Heart right ventricle (tissue), 16 donors: ENCODE measurements around the gene TMEM184C. TPM values are rescaled to one million over a fixed set of nuclear protein-coding genes. Genes with fewer than 3 reads are reported as not detected.

Experiments used
- ATAC-seq, 8 donors: fragments of 200-7000 bp; cut with Tn5 transposase; one replicate each; pipeline ENCODE4 v1.9.1; 2020; ENCODE audit warnings: mild to moderate bottlenecking in 8 of 8, moderate library complexity in 8 of 8, moderate number of reproducible peaks in 1 of 8
- DNase-seq, 2 donors: peaks; one replicate each; pipeline ENCODE4 v3.0.0-alpha.2; 2020
- H3K27ac ChIP-seq, 10 donors: fragments of 200-600 bp; sonication (generic) in 2 of 10; one replicate each; pipeline versions ENCODE4 v1.5.0 to v1.8.0; 2020 to 2022; ENCODE audit warnings: mild to moderate bottlenecking in 3 of 10
- H3K27me3 ChIP-seq, 7 donors: fragments of 200-600 bp; one replicate each; pipeline ENCODE4 v1.8.0; 2021 to 2022; ENCODE audit warnings: mild to moderate bottlenecking in 2 of 7
- H3K36me3 ChIP-seq, 9 donors: fragments of 200-600 bp; sonication (generic) in 1 of 9; one replicate each; pipeline versions ENCODE4 v1.5.0 to v1.8.0; 2020 to 2022; ENCODE audit warnings: mild to moderate bottlenecking in 2 of 9
- H3K4me1 ChIP-seq, 9 donors: fragments of 200-600 bp; sonication (generic) in 1 of 9; one replicate each; pipeline versions ENCODE4 v1.5.0 to v1.8.0; 2020 to 2022; ENCODE audit warnings: mild to moderate bottlenecking in 4 of 9
- H3K4me3 ChIP-seq, 10 donors: fragments of 200-600 bp; sonication (generic) in 2 of 10; one replicate each; pipeline versions ENCODE4 v1.5.0 to v1.8.0; 2020 to 2022; ENCODE audit warnings: mild to moderate bottlenecking in 7 of 10, moderate library complexity in 2 of 10
- H3K9me3 ChIP-seq, 11 donors: fragments of 200-600 bp in 10 of 11; sonication (generic) in 2 of 11; one replicate each; pipeline versions ENCODE4 v1.5.0 to v1.8.0; 2013 to 2022; ENCODE audit warnings: mild to moderate bottlenecking in 2 of 11, control low read depth in 1 of 11, moderate library complexity in 1 of 11
- CTCF ChIP-seq, 9 donors: fragments of 200-600 bp; sonication (generic) in 2 of 9; IDR thresholded peaks; one replicate each; pipeline versions ENCODE4 v1.5.0 to v1.8.0; 2021 to 2022; ENCODE audit warnings: antibody characterized with exemption in 9 of 9, mild to moderate bottlenecking in 5 of 9, moderate library complexity in 1 of 9
- WGBS, 2 donors: extraction: QIAGEN DNeasy Blood & Tissue Kit; methylation state at CpG; one replicate each; pipeline ENCODE4 v1.1.7; 2013; ENCODE audit warnings: inconsistent platforms in 1 of 2; 5-methylcytosine and 5-hydroxymethylcytosine counted together
- intact Hi-C, 10 donors: fragments of 100-400 bp; cut with DNase I; formaldehyde crosslinking; loops; one replicate each; pipeline versions ENCODE4 v1.11.1 to v1.14.2; 2022
- polyA plus RNA-seq, 2 donors: library from polyadenylated mRNA; stranded (reverse); fragments of 200-250 nt; gene quantifications; one replicate each; pipeline ENCODE4 v1.2.3, GENCODE V29; 2013
- total RNA-seq, 10 donors: library from RNA; stranded (reverse); fragmentation: NEBNext Ultra II Directional in 3 of 10; extraction: Animal tissue kit (Norgen Biotek cat#: 25700) in 3 of 10; gene quantifications; one replicate each; pipeline versions ENCODE4 v1.2.1 to v1.2.4, GENCODE V29; 2021 to 2023
- donor health status: Arrhythmogenic right ventricular cardiomyopathy.
- donor health status: ischemic (EF 13 %, LVEDD 7.1; RV severe dilation, severe dysfunction).
- donor health status: healthy with polysubstance abuse.
- donor health status: DM: no; HTN: yes; CAD: no.
- donor health status: DM: no; HTN: no; CAD: no.
- donor health status: ischemic (EF 25% LVEDD 6.9; RV normal size, moderate dysfunction).
- donor health status: ischemic (EF 25% LVEDD 5.7; RV mildly dilated, moderate dysfunction).
- donor health status: healthy.
- donor health status: DM: yes; HTN: yes; CAD: no.
- donor health status: Ischemic cardiomyopathy.
- donor health status: ischemic (EF 35%, LVEDD 5.7; RV mildly dilated, moderate dysfunction).
- donor health status: nonischemic (EF 11% LVEDD 7.7; RV severe dilation, severe dysfunction).
- donor health status: DM: yes; HTN: yes; CAD: no.
- donor health status: PGD.
- donor health status: ischemic (EF 29% LVEDD 5.4; RV normal size, mild dysfunction).
- donor health status: nonischemic (EF 23%, LVEDD 6.1; RV moderate dilation, normal function).

The TMEM184C gene
- total and polyA plus RNA-seq, 12 donors: 3.2 to 30.5 (median 21.1) TPM

- intact Hi-C loops: no loop called here
- peaks cover 0 to 7% (median 0%) of the 10 kb centered on the region in 9 donors for H3K4me1 ChIP-seq
- no peak overlapping the region for H3K27ac ChIP-seq
- TF ChIP-seq CTCF (IDR thresholded peaks at IDR 0.05): no peak
- peaks cover 0 to 8% (median 0%) of the 10 kb centered on the region in 11 donors for H3K9me3 ChIP-seq
- ATAC-seq (no peak), DNase-seq (no peak)
- no peaks in the 10 kb centered on the region for H3K27me3 ChIP-seq
- no peak overlapping the region for H3K4me3 ChIP-seq
- peaks cover 0 to 87% (median 51%) of the 10 kb centered on the region in 9 donors for H3K36me3 ChIP-seq
Observed at GRCh38 chr4:147635348-147635747, 18.2 kb downstream of the TMEM184C start.

GRCh38 chr4:147638365-147638764 is 21.2 kb downstream of the TMEM184C start:
- no peak for DNase-seq
- Histone ChIP-seq H3K4me1 (peaks cover 0 to 7% (median 0%) of the 10 kb centered on the region in 9 donors), H3K36me3 (peaks cover 0 to 85% (median 38%) of the 10 kb centered on the region in 9 donors), H3K27ac (no peak overlapping the region), H3K4me3 (no peak overlapping the region), H3K9me3 (peaks cover 0 to 8% (median 0%) of the 10 kb centered on the region in 11 donors), H3K27me3 (no peaks in the 10 kb centered on the region)
- intact Hi-C loops: no loop called here
- no peak for TF ChIP-seq CTCF (IDR thresholded peaks at IDR 0.05)
- ATAC-seq: no peak
- 73 to 78% methylated on average over 1 of the region's 1 CpG for WGBS, 2 donors

GRCh38 chr4:147638942-147639341 is 21.7 kb downstream of the TMEM184C start:
- intact Hi-C loops: no loop called here
- H3K36me3 ChIP-seq: peaks cover 0 to 84% (median 35%) of the 10 kb centered on the region in 9 donors
- ATAC-seq (no peak), DNase-seq (no peak)
- H3K4me3 ChIP-seq: no peak overlapping the region
- H3K4me1 ChIP-seq: peaks cover 0 to 7% (median 0%) of the 10 kb centered on the region in 9 donors
- TF ChIP-seq CTCF (IDR thresholded peaks at IDR 0.05): no peak
- 83% methylated on average over 2 of the region's 2 CpGs for WGBS, 2 donors
- no peaks in the 10 kb centered on the region for H3K27me3 ChIP-seq
- no peak overlapping the region for H3K27ac ChIP-seq
- peaks cover 0 to 8% (median 0%) of the 10 kb centered on the region in 11 donors for H3K9me3 ChIP-seq

DNA sequence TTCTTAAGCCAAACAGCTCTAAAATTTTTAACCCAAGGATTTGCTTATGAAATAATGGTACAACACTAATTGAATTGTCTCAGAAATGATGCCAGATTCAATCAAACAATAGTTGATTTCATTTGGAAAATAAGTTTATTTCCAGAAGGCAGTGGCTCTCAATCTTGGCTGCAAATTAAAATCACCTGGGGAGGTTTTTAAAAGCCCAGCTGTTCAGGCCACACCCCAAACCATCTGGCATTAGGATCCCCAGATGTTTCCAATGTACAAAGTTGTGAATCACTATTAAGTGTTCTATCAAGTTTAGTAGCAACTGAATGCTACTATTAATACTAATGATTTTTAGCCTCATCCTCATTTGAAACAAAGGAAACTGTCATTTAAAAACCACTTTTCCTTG is 22.2 kb downstream of the TMEM184C start:
- no peak for TF ChIP-seq CTCF (IDR thresholded peaks at IDR 0.05)
- Histone ChIP-seq H3K9me3 (peaks cover 0 to 8% (median 0%) of the 10 kb centered on the region in 11 donors), H3K27me3 (no peaks in the 10 kb centered on the region), H3K27ac (no peak overlapping the region), H3K4me1 (peaks cover 0 to 11% (median 0%) of the 10 kb centered on the region in 9 donors), H3K4me3 (no peak overlapping the region), H3K36me3 (peaks cover 0 to 79% (median 30%) of the 10 kb centered on the region in 9 donors)
- DNase-seq (no peak), ATAC-seq (no peak)
- intact Hi-C loops: no loop called here
